ENCODE data around the gene CHD3.

The CHD3 gene

DNA sequence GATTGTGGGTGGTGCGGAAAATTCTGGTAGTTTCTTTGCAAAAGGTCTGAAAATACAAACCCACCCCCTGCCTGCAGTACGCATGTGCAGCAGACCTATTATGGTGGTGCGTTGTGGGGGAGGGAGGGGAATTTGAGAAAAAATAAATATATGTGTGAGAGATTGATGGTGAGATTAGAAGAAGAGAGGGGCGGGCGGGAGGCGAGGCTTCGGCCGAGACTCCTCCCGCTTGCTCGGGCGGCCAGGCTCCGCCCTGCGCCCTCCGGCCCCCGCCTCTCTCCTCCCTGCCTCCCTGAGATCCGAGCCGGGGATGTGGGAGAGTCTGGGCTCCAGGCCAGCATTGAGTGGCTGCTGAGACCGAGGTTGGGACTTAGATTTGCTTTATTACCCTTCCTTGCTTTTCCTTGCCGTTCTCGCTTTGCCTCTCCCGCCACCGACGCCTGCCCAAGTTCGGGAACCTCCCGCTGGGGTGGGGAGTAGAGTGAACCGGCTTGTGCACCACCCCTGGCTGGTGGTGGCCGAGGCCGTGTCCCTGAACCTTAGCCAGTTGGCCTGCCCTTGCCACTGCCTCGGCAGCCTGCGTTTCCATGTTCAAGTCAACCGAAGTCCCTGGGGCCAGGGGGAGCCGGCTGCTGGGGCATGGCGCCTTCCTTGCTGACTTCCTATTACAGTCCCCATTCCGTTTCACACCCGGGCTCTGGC is 956 bp upstream of the CHD3 start:
- H3K27ac ChIP-seq = peak overlapping the region; percentile 95
- DNase-seq (ENCODE audit: low read depth, low spot score) = peak; percentile 80

DNA sequence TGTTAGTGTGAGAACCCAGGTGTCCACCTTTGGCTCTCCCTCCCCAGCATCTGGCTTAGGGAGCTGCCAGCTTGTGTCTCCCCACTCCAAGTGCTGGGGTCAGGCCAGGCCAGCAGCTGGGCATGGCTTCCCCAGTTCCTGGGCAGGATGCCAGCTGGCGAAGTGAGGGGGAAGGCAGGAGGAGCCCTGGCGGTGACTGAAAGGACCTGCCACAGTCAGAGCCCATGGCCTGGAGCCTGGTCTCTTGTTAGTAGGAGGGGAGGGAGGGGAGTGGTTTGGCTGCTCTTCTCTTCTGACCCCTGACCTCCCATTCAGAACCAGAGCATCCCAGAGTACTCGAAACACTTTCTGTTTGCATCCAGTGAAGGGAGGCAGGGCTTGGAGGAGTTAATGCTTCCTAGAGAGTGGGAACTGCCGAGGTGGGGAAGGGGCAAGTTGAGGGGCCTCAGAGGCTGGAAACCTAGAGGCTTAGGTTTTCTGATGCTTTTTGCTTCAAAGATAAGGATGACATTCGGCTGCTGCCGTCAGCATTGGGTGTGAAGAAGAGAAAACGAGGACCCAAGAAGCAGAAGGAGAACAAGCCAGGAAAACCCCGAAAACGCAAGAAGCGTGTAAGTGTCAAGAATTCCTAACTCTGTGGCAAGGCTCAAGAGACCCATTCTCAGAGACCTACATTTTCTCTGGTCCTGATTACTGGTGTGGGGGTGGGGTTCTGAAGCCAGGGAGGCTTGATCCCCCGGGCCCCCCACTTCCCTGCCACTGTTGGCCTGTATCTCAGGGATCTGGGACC is 772 bp downstream of the CHD3 start:
- peak overlapping the region; percentile 95 for H3K27ac ChIP-seq
- no peak for DNase-seq (ENCODE audit: low read depth, low spot score)

DNA sequence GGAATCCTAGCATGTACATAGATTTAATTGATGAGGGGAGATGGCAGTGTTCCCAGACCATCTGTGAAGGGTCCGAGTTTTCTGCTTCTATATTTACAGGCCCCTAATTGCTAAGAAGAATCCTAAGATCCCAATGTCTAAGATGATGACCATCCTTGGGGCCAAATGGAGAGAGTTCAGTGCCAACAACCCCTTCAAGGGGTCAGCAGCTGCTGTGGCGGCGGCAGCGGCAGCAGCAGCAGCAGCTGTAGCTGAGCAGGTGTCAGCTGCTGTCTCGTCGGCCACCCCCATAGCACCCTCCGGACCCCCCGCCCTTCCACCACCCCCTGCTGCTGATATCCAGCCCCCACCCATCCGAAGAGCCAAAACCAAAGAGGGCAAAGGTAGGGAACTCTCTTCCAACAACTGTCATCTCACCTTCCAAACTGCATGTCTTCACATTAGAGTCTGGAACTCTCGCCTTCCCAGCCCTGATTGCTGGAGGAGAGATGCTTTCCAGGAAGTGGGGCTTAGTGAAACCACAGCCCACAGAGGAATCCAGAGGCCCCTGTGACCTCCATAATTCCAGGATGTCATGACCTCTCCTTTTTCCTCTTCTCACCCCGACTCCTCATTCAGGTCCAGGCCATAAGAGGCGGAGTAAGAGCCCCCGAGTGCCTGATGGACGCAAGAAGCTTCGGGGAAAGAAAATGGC is 4.7 kb downstream of the CHD3 start:
- H3K27ac ChIP-seq = no peak overlapping the region
- DNase-seq (ENCODE audit: low read depth, low spot score) = no peak

DNA sequence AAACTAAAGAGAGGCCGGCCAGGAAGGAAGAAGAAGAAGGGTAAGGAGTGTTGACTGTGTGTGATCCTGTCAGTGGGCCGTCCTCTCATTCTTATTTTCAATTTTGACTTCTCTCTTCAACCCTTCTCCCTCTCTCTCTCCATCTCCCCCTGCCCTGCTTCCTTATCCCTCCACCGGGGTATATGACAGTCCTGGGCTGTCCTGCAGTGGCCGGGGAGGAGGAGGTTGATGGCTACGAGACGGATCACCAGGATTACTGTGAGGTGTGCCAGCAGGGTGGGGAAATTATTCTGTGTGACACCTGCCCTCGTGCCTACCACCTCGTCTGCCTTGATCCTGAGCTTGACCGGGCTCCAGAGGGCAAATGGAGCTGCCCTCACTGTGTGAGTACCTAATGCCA is 5.6 kb downstream of the CHD3 start:
- H3K27ac ChIP-seq = no peak overlapping the region
- no peak for DNase-seq (ENCODE audit: low read depth, low spot score)

DNA sequence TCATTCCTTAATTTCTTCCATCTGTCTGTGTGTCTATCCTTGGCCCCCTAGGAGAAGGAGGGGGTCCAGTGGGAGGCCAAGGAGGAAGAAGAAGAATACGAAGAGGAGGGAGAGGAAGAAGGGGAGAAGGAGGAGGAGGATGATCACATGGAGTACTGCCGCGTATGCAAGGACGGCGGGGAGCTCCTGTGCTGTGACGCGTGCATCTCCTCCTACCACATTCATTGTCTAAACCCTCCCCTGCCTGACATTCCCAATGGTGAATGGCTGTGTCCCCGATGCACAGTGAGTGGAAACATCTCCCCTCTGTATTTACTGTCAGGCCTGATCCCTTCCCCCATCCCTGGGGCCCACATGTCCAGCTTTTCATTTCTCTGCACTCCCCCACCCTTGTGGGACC is 6.3 kb downstream of the CHD3 start:
- DNase-seq (ENCODE audit: low read depth, low spot score) = no peak
- no peak overlapping the region for H3K27ac ChIP-seq

DNA sequence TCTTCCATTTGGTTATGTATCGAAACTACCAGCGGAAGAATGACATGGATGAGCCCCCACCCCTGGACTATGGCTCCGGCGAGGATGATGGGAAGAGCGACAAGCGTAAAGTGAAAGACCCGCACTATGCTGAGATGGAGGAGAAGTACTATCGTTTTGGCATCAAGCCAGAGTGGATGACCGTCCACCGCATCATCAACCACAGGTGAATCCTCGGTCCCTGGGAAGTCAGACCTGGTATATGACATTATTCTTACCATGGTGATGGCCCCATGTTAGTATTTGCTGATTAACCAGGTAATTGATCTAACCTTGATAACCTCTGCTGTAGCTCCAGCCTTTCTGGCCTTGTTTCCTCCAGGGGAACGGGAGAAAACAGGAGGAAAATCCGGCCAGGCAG is 8.5 kb downstream of the CHD3 start:
- no peak overlapping the region for H3K27ac ChIP-seq
- no peak for DNase-seq (ENCODE audit: low read depth, low spot score)

DNA sequence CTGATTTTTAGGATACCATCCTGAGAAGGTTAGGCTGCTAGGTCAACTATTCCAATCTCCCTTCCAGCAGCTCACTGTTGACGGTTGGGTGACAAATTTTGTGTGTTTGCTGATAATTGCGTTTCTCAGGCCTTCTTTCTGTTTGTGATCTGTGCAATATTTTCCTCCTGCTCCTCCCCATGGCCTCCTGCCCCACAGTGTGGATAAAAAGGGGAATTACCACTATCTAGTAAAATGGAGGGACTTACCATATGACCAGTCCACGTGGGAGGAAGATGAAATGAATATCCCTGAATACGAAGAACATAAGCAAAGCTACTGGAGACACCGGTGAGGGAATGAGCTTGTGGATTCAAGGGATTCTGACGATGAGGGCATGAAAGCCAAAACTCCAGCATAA is 9.2 kb downstream of the CHD3 start:
- no peak for DNase-seq (ENCODE audit: low read depth, low spot score)
- H3K27ac ChIP-seq = no peak overlapping the region

DNA sequence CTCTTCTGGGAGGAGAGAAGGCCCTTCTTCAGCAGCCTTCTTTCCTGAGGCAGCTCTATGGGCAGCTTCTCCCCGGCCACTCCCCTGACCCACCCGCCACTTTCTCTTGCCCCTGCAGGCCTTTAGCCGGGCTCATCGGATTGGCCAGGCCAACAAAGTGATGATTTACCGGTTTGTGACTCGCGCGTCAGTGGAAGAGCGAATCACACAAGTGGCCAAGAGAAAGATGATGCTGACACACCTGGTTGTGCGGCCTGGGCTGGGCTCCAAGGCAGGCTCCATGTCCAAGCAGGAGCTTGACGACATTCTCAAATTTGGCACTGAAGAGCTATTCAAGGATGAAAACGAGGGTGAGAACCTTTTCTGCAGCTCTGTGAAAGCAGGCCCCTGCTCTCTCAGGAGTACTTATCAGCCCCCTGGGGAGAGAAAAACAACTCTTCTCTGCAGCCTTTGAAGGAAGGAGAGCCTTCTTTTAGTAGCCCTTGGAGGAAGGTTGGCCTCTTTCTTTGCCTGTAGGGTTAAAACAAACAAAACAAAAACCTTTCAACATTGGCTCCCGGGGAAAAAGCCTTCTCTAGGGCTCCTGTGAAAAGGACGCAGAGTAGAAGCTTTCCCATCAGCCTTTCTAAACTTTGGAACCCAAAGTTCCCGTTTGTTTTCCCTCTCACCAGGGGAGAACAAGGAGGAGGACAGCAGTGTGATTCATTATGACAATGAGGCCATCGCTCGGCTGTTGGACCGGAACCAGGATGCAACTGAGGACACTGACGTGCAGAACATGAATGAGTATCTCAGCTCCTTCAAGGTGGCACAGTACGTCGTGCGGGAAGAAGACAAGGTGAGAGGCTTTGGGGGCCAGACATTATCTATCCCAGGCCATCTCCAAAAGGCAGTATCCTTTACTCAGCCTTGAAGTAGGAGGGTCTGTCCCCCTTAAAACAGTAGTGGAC is 14.8 kb downstream of the CHD3 start:
- no peak for DNase-seq (ENCODE audit: low read depth, low spot score)
- no peak overlapping the region for H3K27ac ChIP-seq

DNA sequence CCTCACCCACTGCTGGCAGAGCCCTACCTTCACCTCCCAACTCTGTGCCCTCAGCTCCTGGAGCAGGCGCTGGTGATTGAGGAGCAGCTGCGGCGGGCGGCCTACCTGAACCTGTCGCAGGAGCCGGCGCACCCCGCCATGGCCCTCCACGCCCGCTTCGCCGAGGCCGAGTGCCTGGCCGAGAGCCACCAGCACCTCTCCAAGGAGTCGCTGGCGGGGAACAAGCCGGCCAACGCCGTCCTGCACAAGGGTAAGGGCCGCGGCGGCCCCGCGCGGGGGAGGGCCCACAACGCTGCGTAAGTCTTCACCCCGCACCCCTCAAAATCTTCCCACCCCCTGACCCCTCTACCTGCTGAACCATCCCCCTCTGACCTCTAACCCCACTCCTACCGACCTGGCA is 20.5 kb downstream of the CHD3 start:
- DNase-seq (ENCODE audit: low read depth, low spot score) = no peak
- H3K27ac ChIP-seq = no peak overlapping the region

DNA sequence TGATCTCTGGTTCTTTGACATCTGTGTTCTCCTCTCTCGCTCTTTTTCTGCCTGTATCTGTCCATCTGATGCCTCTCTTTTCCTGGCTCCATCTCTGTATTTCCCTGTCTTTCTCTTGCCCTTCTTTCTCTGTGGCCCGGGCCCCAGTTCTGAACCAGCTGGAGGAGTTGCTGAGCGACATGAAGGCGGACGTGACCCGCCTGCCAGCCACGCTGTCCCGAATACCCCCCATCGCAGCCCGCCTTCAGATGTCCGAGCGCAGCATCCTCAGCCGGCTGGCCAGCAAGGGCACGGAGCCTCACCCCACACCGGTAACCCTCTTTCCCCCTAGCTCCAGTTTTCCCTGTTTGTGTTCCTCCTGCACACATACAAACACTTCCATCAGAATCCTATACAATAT is 21.7 kb downstream of the CHD3 start:
- no peak for DNase-seq (ENCODE audit: low read depth, low spot score)
- H3K27ac ChIP-seq = no peak overlapping the region

DNA sequence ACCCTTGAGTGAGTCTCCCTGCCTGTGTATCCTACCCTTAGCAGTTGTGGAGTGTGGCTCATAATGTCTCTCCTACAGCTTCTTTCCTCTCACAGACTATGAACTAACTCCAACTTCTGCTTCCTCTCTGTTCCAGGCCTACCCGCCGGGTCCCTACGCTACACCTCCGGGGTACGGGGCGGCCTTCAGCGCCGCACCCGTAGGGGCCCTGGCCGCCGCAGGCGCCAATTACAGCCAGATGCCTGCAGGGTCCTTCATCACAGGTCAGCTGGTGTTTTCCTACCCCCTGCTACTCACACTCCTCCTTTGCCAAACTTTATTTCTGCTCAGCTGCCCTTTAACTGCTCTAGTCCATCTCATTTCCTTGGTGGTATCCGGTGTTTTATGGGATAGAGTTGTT is 22.1 kb downstream of the CHD3 start:
- H3K27ac ChIP-seq = no peak overlapping the region
- DNase-seq (ENCODE audit: low read depth, low spot score) = no peak

DNA sequence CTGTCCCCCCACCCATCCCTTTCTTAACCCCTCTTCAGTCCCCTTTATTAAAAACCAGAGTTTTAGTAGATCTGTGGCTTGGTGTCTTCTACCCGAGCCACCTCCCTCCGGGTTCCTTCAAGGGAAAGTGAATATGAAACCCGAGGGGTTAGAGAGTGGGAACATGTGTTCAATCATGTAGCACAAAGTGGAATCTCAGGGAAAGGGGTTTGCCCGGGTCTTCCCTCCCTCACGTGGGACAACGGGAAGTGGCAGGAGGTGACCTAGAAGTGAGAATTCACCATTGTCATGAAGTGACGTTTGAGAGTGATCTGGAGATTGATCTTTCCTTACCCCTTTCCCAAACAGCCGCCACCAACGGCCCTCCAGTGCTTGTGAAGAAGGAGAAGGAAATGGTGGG is 22.5 kb downstream of the CHD3 start:
- DNase-seq (ENCODE audit: low read depth, low spot score) = no peak

DNA sequence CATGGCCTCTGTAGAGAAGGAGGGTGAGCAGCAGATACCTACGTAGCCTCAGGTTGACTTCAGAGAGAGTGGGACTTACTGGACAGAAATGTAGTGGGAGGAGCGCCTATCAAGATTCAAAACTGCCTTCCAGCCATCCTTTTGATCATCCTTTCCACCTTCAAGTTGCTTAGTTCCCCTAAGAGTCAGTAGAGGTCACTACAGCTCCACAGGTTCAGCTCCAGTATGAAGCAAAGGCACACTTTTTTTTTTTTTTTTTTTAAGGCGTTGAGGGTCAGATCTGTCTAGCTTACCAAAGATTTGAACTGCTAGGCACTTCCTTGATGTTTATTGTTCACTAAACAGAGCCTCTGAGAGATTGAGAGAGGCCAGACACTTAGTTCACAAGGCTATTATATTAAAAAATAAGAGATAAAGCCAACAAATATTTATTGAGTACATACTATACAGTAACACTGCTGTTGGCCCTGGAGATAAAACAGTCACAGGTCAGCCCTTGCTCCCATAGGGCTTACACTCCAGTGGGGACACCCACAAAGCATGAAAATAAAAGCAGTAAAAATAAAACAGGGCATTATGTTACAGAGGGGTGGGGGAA is 24.4 kb downstream of the CHD3 start:
- no peak for DNase-seq (ENCODE audit: low read depth, low spot score)

More for the DNA sequence above, 22.5 kb downstream of the CHD3 start:
- no peak overlapping the region for H3K27ac ChIP-seq

DNA sequence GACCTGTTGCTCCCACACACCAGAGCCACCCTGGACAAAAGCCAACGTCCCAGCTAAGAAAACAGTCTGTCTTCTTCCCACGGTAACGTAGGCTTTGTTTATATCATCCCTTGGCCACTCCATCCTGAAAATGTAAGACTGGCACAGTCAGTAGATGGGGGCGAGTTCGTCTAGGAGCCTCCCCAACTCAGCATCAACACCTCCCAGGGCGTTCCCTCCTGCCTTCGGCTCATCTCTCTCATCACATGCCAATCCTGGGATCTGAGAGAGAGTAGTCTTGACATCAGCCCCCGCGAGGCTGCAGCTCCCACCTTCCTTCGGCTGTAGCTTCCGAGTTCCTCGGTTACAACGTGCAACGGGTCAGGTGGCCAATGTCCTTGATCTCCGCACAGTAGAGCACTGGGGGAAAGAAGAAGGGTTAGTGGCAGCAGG is 26.6 kb downstream of the CHD3 start:
- DNase-seq (ENCODE audit: low read depth, low spot score) = no peak
- H3K27ac ChIP-seq = peak overlapping the region; percentile 87

More for the DNA sequence above, 24.4 kb downstream of the CHD3 start:
- no peak overlapping the region for H3K27ac ChIP-seq

DNA sequence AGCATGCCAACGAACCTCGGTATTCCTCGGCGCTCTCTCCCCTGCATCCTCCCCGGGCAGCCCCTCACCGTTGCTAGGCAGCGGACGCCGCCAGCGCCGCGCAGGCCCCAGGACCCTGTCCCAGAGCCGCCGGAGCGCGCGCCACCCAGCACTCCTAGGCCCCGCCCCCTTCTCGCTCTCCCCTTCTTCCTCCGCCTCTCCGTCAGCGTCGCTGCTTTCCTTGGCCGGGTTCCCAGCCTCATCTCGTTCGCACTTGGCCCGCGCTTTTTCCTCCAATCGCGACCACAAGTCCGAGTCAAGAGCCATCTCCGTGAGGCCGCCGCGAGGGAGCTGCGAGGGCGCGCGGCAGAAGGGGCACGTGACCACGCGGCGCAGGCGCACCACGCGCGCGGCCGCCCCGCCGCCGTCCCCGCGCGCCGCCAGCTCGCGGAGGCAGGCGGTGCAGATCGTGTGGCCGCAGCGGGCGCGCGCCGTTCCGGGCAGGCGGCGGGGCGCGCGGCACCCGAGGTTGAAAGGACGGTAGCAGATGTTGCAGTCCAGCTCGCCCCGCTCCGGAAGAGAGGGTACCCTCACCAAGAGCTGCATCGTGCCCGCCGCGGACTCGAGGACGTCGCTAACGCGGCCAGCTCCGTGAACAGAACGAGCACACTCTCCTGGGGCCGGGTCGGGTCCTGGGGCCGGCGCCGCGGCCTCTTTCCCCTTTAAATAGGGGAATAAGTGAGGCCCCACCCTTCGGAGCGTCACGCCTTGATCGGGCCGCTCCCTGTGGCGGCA is 27.2 kb downstream of the CHD3 start, which contains the start of gene RNF227:
TSS of gene RNF227 (minus strand) at position 679 of the 774 bp plus-strand sequence. CDS start at position 585, 94 bp downstream.
- H3K27ac ChIP-seq = peak within 1 kb of the TSS; percentile 87
- peak; percentile 68 for DNase-seq (ENCODE audit: low read depth, low spot score)

DNA sequence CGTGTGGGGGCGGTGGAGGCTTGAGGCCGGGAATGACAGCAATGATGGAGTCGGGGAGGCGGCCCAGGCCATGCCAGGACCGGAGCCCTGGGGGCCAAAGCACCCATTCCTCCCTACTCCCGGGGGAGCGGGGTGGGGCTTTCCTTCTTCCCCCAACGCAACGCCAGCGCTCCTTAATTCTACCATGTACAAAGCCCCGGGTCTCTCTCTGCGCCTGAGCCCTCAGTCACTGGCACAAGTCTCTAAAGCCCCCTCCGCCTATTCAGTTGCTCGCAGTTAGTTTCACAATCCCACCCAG is 27.7 kb downstream of the CHD3 start:
- DNase-seq (ENCODE audit: low read depth, low spot score) = no peak

DNA sequence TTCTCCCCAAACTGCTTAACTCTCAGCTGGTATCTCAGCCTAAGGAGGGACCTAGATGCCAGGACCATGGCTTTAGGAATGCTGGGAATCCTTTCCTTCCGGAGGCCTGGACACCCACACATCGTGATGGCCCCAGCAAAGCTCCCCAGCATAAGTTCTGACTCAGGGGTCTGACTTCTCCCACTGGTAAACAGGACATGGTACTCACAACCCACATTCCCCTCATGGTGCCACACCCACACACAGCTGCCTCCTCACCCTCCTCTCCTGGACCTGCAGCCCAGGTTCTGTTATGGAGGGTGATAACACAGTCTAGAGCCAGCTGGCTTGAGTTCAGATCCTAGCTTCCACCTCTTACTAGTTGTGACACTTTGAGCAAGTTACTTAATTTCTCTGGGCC is 28.2 kb downstream of the CHD3 start:
- no peak for DNase-seq (ENCODE audit: low read depth, low spot score)
- peak overlapping the region; percentile 87 for H3K27ac ChIP-seq

More for the DNA sequence above, 27.7 kb downstream of the CHD3 start:
- peak overlapping the region; percentile 87 for H3K27ac ChIP-seq

DNA sequence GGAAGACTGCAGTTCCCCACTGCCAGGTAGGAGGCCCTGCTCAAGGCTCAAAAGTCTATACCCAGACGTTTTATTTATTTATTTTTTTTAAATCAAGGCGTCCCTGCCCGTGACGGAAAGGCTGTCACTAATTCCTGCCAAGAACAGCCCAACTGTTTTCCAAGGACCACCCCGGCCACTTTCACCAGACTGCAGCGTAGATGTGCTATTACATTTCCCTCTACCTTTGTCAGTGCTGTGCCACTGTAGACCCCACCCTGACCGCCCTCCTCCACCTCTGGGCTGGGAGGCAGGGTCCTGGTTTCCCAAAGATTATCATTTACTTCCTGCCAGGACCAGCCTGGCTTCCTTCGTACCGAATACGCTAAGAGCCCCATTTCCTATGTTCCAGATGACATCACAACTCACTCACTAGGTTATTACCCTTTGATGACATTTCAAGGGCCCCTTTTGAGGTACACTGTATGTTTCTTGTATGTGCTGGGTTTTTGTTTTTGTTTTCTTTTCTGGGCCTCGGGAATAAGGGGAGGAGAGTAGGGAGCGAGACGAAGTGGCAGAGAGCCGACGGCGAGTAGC is 33.8 kb downstream of the CHD3 start:
- no peak overlapping the region for H3K27ac ChIP-seq
- DNase-seq (ENCODE audit: low read depth, low spot score) = no peak

Measured in epithelial cell of prostate (primary cell).